ENCODE results near the gene DNAH17.

DNA sequence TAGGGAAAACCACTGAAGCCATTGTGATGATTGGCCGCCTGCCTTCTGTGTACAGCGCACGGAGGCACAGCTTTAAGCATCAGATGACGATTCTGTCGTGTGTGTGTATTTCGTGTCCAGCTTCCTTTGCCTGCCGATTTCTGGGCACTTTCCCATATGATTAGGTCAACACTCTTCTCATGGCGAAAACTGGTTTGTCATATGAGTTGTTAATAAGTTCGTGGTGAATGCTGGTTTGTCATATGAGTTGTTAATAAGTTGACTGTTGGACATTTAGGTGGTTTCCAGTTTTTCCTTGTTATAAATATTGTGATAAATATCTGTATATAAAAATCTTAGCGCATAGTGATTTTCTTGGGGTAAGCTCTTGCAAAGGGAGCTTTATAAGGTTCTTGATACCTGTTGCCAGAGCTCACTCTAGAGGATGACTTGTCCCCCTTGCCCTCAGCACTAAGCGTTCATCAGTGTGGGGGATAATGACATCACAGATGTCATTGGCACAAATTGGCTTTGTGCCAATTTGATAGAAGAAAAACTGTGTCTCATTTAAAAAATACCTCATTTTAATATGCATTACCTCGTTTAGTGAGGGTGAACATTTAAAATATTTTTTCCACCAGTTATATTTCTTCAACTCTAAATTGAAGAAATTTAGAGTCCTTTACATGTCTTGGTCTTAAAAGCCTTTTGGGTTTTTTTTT, 158.7 kb downstream of the DNAH17 start:
- TF ChIP-seq EZH2 (optimal IDR thresholded peaks at IDR 0.05; ENCODE audit: low read depth, low read length) (no peak), EZH2phosphoT487 (IDR thresholded peaks at IDR 0.05; ENCODE audit: low read length) (no peak)
- TF ChIP-seq, protein P1, sequence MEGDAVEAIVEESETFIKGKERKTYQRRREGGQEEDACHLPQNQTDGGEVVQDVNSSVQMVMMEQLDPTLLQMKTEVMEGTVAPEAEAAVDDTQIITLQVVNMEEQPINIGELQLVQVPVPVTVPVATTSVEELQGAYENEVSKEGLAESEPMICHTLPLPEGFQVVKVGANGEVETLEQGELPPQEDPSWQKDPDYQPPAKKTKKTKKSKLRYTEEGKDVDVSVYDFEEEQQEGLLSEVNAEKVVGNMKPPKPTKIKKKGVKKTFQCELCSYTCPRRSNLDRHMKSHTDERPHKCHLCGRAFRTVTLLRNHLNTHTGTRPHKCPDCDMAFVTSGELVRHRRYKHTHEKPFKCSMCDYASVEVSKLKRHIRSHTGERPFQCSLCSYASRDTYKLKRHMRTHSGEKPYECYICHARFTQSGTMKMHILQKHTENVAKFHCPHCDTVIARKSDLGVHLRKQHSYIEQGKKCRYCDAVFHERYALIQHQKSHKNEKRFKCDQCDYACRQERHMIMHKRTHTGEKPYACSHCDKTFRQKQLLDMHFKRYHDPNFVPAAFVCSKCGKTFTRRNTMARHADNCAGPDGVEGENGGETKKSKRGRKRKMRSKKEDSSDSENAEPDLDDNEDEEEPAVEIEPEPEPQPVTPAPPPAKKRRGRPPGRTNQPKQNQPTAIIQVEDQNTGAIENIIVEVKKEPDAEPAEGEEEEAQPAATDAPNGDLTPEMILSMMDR (IDR thresholded peaks at IDR 0.05; ENCODE audit: low read length) = no peak

Data from MM.1S (cell line).